SK-N-MC (cell line): Measurements from ENCODE around the gene GNAI3.

Experiments used
- EZH2 ChIP-seq: fragments of 200-600 bp; sonication (generic); IDR thresholded peaks from one replicate; pipeline ENCODE4 v1.6.1; 2017; ENCODE audit warnings: antibody characterized with exemption
- FOXP2 ChIP-seq: optimal IDR thresholded peaks from 2 replicates; pipeline ENCODE3; 2011; ENCODE audit warnings: mild to moderate bottlenecking, moderate library complexity; ENCODE audit not compliant: insufficient read depth; ENCODE audit errors: extremely low read length, control extremely low read depth
- POLR2AphosphoS5 ChIP-seq: IDR thresholded peaks from 2 replicates; pipeline ENCODE4 v1.6.1; 2012; ENCODE audit warnings: mild to moderate bottlenecking, low read depth, low read length, borderline replicate concordance

DNA sequence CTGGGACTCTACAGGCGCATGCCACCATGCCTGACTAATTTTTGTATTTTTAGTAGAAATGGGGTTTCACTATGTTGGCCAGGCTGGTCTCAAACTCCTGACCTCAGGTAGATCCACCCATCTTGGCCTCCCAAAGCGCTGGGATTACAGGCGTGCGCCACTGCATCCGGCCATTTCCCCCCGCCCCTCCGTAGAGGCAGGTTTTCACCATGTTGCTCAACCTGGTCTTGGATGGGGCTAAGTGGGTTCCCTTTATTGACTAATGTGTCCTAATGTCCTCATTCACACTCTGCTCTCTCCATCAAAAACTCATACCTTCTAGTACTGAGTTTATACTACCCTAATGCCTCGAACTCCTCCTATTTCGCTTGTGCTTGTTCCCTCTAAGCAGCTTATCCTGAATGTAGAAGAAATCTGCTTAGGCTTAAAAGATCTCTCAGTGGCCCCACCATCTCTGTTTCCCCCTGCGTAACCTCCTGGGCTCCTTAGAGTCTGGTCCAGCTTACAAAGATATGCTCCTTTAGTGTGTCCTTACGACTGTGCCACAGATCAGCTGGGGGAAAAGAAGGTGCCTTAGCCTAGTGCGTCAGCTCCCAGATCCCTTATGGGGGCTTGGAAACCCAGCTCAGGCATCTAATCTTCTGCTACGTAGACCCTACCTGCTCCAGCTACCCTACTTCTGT is 63.0 kb downstream of the GNAI3 start:
- no peak for TF ChIP-seq POLR2AphosphoS5
- no peak for TF ChIP-seq EZH2
- no peak for TF ChIP-seq FOXP2
